Epithelial cell of prostate (primary cell): ENCODE results near the gene RPS6KC1.
"Not testable (repeated sequence)": the region's sequence is repeated elsewhere in the genome, so short reads cannot be mapped to it uniquely, and the experiment has no call there.

ENCODE experiments used
- DNase-seq: peaks from one replicate; pipeline ENCODE4 v3.0.0-alpha.2; 2011; ENCODE audit warnings: low read depth, low spot score
- H3K27ac ChIP-seq: fragments of 450-650 bp; 2 replicates; pipeline ENCODE4 v1.5.1; 2017; ENCODE audit warnings: mild to moderate bottlenecking

RPS6KC1 gene

GRCh38 chr1:213104604-213105003 lies 53.6 kb downstream of the RPS6KC1 start:
- no peak for DNase-seq
- H3K27ac ChIP-seq = no peak overlapping the region

- H3K27ac ChIP-seq = no peak overlapping the region
- no peak for DNase-seq
Observed at GRCh38 chr1:213106298-213106697, 55.3 kb downstream of the RPS6KC1 start.

- no peak overlapping the region for H3K27ac ChIP-seq
- DNase-seq = no peak
Observed at GRCh38 chr1:213107613-213108012, 56.6 kb downstream of the RPS6KC1 start.

GRCh38 chr1:213110349-213111300 lies 59.6 kb downstream of the RPS6KC1 start:
- no peak overlapping the region for H3K27ac ChIP-seq
- no peak for DNase-seq

- no peak overlapping the region for H3K27ac ChIP-seq
- DNase-seq = no peak
Observed at GRCh38 chr1:213111502-213111901, 60.5 kb downstream of the RPS6KC1 start.

GRCh38 chr1:213112723-213113122 lies 61.7 kb downstream of the RPS6KC1 start:
- H3K27ac ChIP-seq, DNase-seq: not testable (repeated sequence)

GRCh38 chr1:213117699-213118180 lies 66.7 kb downstream of the RPS6KC1 start:
- not testable (repeated sequence) for DNase-seq, H3K27ac ChIP-seq

- no peak overlapping the region for H3K27ac ChIP-seq
- DNase-seq = no peak
Observed at GRCh38 chr1:213119794-213120193, 68.8 kb downstream of the RPS6KC1 start.

GRCh38 chr1:213120386-213120785 lies 69.3 kb downstream of the RPS6KC1 start:
- no peak for DNase-seq
- no peak overlapping the region for H3K27ac ChIP-seq

GRCh38 chr1:213120961-213121360 lies 69.9 kb downstream of the RPS6KC1 start:
- no peak overlapping the region for H3K27ac ChIP-seq
- DNase-seq = no peak

- no peak for DNase-seq
- H3K27ac ChIP-seq = no peak overlapping the region
Observed at GRCh38 chr1:213122514-213122929, 71.5 kb downstream of the RPS6KC1 start.

- H3K27ac ChIP-seq = no peak overlapping the region
- no peak for DNase-seq
Observed at GRCh38 chr1:213123087-213123486, 72.0 kb downstream of the RPS6KC1 start.

- DNase-seq = no peak
- no peak overlapping the region for H3K27ac ChIP-seq
Observed at GRCh38 chr1:213123536-213123935, 72.5 kb downstream of the RPS6KC1 start.

GRCh38 chr1:213124590-213124989 lies 73.5 kb downstream of the RPS6KC1 start:
- DNase-seq = no peak
- H3K27ac ChIP-seq = no peak overlapping the region

GRCh38 chr1:213125643-213126042 lies 74.6 kb downstream of the RPS6KC1 start:
- H3K27ac ChIP-seq = no peak overlapping the region
- no peak for DNase-seq

GRCh38 chr1:213127074-213127473 lies 76.0 kb downstream of the RPS6KC1 start:
- peak overlapping the region; percentile 26 for H3K27ac ChIP-seq
- DNase-seq = peak; percentile 22

- H3K27ac ChIP-seq = no peak overlapping the region
- DNase-seq = no peak
Observed at GRCh38 chr1:213131851-213132655, 81.0 kb downstream of the RPS6KC1 start.

- DNase-seq = no peak
Observed at GRCh38 chr1:213135572-213135971, 84.5 kb downstream of the RPS6KC1 start.

GRCh38 chr1:213136190-213136917 lies 85.3 kb downstream of the RPS6KC1 start:
- no peak for DNase-seq
- H3K27ac ChIP-seq = peak overlapping the region; percentile 18

More at GRCh38 chr1:213135572-213135971, 84.5 kb downstream of the RPS6KC1 start:
- peak overlapping the region; percentile 18 for H3K27ac ChIP-seq

GRCh38 chr1:213138391-213138790 lies 87.3 kb downstream of the RPS6KC1 start:
- no peak overlapping the region for H3K27ac ChIP-seq
- DNase-seq = no peak
